Measurements from ENCODE around the gene RIMBP2.

Gene RIMBP2

DNA sequence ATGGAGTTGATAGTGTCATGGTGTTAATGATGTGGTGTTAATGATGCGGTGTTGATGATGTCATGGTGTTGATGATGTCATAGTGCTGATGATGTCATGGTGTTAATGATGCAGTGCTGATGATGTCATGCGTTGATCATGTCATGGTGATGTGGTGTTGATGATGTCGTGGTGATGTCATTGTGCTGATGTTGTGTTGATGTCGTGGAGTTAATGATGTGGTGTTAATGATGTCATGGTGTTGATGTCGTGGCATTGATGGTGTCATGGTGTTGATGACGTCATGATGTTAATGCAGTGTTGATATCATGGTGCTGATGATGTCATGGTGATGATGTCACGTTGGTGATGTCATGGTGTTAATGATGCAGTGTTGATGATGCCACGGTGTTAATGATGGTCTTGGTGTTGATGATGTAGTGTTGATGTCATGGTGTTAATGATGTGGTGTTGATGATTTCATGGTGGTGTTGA is 49.1 kb upstream of the RIMBP2 start (continued):
- TF ChIP-seq, protein P1, sequence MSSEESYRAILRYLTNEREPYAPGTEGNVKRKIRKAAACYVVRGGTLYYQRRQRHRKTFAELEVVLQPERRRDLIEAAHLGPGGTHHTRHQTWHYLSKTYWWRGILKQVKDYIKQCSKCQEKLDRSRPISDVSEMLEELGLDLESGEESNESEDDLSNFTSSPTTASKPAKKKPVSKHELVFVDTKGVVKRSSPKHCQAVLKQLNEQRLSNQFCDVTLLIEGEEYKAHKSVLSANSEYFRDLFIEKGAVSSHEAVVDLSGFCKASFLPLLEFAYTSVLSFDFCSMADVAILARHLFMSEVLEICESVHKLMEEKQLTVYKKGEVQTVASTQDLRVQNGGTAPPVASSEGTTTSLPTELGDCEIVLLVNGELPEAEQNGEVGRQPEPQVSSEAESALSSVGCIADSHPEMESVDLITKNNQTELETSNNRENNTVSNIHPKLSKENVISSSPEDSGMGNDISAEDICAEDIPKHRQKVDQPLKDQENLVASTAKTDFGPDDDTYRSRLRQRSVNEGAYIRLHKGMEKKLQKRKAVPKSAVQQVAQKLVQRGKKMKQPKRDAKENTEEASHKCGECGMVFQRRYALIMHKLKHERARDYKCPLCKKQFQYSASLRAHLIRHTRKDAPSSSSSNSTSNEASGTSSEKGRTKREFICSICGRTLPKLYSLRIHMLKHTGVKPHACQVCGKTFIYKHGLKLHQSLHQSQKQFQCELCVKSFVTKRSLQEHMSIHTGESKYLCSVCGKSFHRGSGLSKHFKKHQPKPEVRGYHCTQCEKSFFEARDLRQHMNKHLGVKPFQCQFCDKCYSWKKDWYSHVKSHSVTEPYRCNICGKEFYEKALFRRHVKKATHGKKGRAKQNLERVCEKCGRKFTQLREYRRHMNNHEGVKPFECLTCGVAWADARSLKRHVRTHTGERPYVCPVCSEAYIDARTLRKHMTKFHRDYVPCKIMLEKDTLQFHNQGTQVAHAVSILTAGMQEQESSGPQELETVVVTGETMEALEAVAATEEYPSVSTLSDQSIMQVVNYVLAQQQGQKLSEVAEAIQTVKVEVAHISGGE (tag by site-specific recombination; conservative IDR thresholded peaks at IDR 0.05; ENCODE audit: low read depth), result no peak
- TF ChIP-seq ZNF214 (tag by site-specific recombination; IDR thresholded peaks at IDR 0.05; ENCODE audit: borderline replicate concordance), result no peak
- TF ChIP-seq ZNF302 (tag by site-specific recombination; IDR thresholded peaks at IDR 0.05; ENCODE audit: low read depth), result peak; percentile 45; the same call in 1 of the 2 replicates
- TF ChIP-seq ZNF48 (tag by site-specific recombination; IDR thresholded peaks at IDR 0.05), result no peak
- TF ChIP-seq ZNF341 (tag by site-specific recombination; IDR thresholded peaks at IDR 0.05; ENCODE audit: low read depth), result no peak
- TF ChIP-seq SETDB1 (IDR thresholded peaks at IDR 0.05; ENCODE audit: insufficient read length, low read length), result peak; percentile 70
- TF ChIP-seq, protein P2, sequence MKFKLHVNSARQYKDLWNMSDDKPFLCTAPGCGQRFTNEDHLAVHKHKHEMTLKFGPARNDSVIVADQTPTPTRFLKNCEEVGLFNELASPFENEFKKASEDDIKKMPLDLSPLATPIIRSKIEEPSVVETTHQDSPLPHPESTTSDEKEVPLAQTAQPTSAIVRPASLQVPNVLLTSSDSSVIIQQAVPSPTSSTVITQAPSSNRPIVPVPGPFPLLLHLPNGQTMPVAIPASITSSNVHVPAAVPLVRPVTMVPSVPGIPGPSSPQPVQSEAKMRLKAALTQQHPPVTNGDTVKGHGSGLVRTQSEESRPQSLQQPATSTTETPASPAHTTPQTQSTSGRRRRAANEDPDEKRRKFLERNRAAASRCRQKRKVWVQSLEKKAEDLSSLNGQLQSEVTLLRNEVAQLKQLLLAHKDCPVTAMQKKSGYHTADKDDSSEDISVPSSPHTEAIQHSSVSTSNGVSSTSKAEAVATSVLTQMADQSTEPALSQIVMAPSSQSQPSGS (tag by site-specific recombination; IDR thresholded peaks at IDR 0.05; ENCODE audit: low read depth), result peak; percentile 100
- peak; percentile 99 for TF ChIP-seq ZNF114 (tag by site-specific recombination; IDR thresholded peaks at IDR 0.05)
- peak; percentile 86; the same call in 1 of the 2 replicates for TF ChIP-seq ZNF354C (tag by site-specific recombination; IDR thresholded peaks at IDR 0.05; ENCODE audit: borderline replicate concordance, low read depth)
- peak; percentile 99 for TF ChIP-seq ZNF169 (tag by site-specific recombination; IDR thresholded peaks at IDR 0.05)
- TF ChIP-seq ZNF76 (tag by site-specific recombination; IDR thresholded peaks at IDR 0.05; ENCODE audit: borderline replicate concordance, low read depth), result peak; percentile 82; the same call in 1 of the 2 replicates
- TF ChIP-seq KLF9 (tag by site-specific recombination; IDR thresholded peaks at IDR 0.05; ENCODE audit: low read depth), result peak; percentile 46; the same call in 1 of the 2 replicates
- TF ChIP-seq, protein P3, sequence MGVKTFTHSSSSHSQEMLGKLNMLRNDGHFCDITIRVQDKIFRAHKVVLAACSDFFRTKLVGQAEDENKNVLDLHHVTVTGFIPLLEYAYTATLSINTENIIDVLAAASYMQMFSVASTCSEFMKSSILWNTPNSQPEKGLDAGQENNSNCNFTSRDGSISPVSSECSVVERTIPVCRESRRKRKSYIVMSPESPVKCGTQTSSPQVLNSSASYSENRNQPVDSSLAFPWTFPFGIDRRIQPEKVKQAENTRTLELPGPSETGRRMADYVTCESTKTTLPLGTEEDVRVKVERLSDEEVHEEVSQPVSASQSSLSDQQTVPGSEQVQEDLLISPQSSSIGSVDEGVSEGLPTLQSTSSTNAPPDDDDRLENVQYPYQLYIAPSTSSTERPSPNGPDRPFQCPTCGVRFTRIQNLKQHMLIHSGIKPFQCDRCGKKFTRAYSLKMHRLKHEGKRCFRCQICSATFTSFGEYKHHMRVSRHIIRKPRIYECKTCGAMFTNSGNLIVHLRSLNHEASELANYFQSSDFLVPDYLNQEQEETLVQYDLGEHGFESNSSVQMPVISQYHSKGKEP (tag by site-specific recombination; IDR thresholded peaks at IDR 0.05), result no peak
- TF ChIP-seq GLI4 (tag by site-specific recombination; IDR thresholded peaks at IDR 0.05), result peak; percentile 96; the same call in 1 of the 2 replicates
- no peak for TF ChIP-seq IKZF3 (tag by site-specific recombination; IDR thresholded peaks at IDR 0.05)
- TF ChIP-seq, protein P4, sequence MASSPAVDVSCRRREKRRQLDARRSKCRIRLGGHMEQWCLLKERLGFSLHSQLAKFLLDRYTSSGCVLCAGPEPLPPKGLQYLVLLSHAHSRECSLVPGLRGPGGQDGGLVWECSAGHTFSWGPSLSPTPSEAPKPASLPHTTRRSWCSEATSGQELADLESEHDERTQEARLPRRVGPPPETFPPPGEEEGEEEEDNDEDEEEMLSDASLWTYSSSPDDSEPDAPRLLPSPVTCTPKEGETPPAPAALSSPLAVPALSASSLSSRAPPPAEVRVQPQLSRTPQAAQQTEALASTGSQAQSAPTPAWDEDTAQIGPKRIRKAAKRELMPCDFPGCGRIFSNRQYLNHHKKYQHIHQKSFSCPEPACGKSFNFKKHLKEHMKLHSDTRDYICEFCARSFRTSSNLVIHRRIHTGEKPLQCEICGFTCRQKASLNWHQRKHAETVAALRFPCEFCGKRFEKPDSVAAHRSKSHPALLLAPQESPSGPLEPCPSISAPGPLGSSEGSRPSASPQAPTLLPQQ (tag by site-specific recombination; IDR thresholded peaks at IDR 0.05), result 0 out of 2 replicates have a peak, but pooled peaks have one; percentile 9
- TF ChIP-seq, protein P5, sequence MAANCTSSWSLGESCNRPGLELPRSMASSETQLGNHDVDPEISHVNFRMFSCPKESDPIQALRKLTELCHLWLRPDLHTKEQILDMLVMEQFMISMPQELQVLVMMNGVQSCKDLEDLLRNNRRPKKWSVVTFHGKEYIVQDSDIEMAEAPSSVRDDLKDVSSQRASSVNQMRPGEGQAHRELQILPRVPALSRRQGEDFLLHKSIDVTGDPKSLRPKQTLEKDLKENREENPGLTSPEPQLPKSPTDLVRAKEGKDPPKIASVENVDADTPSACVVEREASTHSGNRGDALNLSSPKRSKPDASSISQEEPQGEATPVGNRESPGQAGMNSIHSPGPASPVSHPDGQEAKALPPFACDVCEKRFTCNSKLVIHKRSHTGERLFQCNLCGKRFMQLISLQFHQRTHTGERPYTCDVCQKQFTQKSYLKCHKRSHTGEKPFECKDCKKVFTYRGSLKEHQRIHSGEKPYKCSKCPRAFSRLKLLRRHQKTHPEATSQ (tag by site-specific recombination; IDR thresholded peaks at IDR 0.05), result peak; percentile 74; the same call in 1 of the 2 replicates
- TF ChIP-seq ZNF830 (tag by site-specific recombination; IDR thresholded peaks at IDR 0.05; ENCODE audit: low read depth), result no peak
- TF ChIP-seq ZNF658 (tag by site-specific recombination; IDR thresholded peaks at IDR 0.05), result peak; percentile 97; the same call in 1 of the 2 replicates
- peak; percentile 22; the same call in 1 of the 2 replicates for TF ChIP-seq GLIS2 (tag by site-specific recombination; IDR thresholded peaks at IDR 0.05)
- no peak for TF ChIP-seq ZNF596 (tag by site-specific recombination; IDR thresholded peaks at IDR 0.05)
- TF ChIP-seq SP7 (tag by site-specific recombination; IDR thresholded peaks at IDR 0.05), result peak; percentile 91
- peak; percentile 24; the same call in 1 of the 2 replicates for TF ChIP-seq ZNF146 (tag by site-specific recombination; IDR thresholded peaks at IDR 0.05)
- TF ChIP-seq MEIS1 (CRISPR knock-in tag; IDR thresholded peaks at IDR 0.05; ENCODE audit: borderline replicate concordance), result no peak
- TF ChIP-seq ZNF600 (tag by site-specific recombination; IDR thresholded peaks at IDR 0.05), result no peak
- TF ChIP-seq, protein P6, sequence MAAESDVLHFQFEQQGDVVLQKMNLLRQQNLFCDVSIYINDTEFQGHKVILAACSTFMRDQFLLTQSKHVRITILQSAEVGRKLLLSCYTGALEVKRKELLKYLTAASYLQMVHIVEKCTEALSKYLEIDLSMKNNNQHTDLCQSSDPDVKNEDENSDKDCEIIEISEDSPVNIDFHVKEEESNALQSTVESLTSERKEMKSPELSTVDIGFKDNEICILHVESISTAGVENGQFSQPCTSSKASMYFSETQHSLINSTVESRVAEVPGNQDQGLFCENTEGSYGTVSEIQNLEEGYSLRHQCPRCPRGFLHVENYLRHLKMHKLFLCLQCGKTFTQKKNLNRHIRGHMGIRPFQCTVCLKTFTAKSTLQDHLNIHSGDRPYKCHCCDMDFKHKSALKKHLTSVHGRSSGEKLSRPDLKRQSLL (tag by site-specific recombination; IDR thresholded peaks at IDR 0.05), result no peak; the same call in 1 of the 2 replicates
- TF ChIP-seq REPIN1 (tag by site-specific recombination; IDR thresholded peaks at IDR 0.05; ENCODE audit: low read depth), result no peak
- no peak for TF ChIP-seq ZNF560 (tag by site-specific recombination; IDR thresholded peaks at IDR 0.05; ENCODE audit: borderline replicate concordance)
- peak; percentile 64; the same call in 1 of the 2 replicates for TF ChIP-seq ZNF548 (tag by site-specific recombination; IDR thresholded peaks at IDR 0.05)

All from HEK293 (cell line).